ENCODE measurements around the gene ZDHHC24.

GRCh38 chr11:66564538-66564937, 18.7 kb upstream of the ZDHHC24 start:
- TF ChIP-seq, protein P1, sequence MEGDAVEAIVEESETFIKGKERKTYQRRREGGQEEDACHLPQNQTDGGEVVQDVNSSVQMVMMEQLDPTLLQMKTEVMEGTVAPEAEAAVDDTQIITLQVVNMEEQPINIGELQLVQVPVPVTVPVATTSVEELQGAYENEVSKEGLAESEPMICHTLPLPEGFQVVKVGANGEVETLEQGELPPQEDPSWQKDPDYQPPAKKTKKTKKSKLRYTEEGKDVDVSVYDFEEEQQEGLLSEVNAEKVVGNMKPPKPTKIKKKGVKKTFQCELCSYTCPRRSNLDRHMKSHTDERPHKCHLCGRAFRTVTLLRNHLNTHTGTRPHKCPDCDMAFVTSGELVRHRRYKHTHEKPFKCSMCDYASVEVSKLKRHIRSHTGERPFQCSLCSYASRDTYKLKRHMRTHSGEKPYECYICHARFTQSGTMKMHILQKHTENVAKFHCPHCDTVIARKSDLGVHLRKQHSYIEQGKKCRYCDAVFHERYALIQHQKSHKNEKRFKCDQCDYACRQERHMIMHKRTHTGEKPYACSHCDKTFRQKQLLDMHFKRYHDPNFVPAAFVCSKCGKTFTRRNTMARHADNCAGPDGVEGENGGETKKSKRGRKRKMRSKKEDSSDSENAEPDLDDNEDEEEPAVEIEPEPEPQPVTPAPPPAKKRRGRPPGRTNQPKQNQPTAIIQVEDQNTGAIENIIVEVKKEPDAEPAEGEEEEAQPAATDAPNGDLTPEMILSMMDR (IDR thresholded peaks at IDR 0.05; ENCODE audit: low read length) = no peak
- TF ChIP-seq EZH2 (optimal IDR thresholded peaks at IDR 0.05; ENCODE audit: low read depth, low read length) = no peak
- TF ChIP-seq EZH2phosphoT487 (IDR thresholded peaks at IDR 0.05; ENCODE audit: low read length) = no peak
